ENCODE data around the gene MLC1.

MLC1 gene

GRCh38 chr22:50085211-50085972, at the start of gene MLC1:
MLC1 (minus strand) TSS chr22:50085426; CDS start chr22:50084902, 524 bp downstream.
- Mint-ChIP-seq H3K27me3 (ENCODE audit: low read depth) (peaks cover 14% of the 10 kb centered on the region), H3K9me3 (no peaks in the 10 kb centered on the region), H3K4me3 (peak within 1 kb of the TSS; percentile 67), H3K4me1 (ENCODE audit: low read depth) (peaks cover 8% of the 10 kb centered on the region), H3K36me3 (ENCODE audit: low read depth) (peaks cover 5% of the 10 kb centered on the region), H3K27ac (no peak within 1 kb of the TSS)
- no peak for DNase-seq (ENCODE audit: low spot score)

- Mint-ChIP-seq H3K9me3 (no peaks in the 10 kb centered on the region), H3K4me3 (no peak overlapping the region), H3K27me3 (ENCODE audit: low read depth) (peaks cover 32% of the 10 kb centered on the region), H3K4me1 (ENCODE audit: low read depth) (no peaks in the 10 kb centered on the region), H3K36me3 (ENCODE audit: low read depth) (no peaks in the 10 kb centered on the region), H3K27ac (no peak overlapping the region)
- no peak for DNase-seq (ENCODE audit: low spot score)
These were observed 49.3 kb upstream of the MLC1 start for GRCh38 chr22:50134481-50134880.

GRCh38 chr22:50131894-50132293, 46.7 kb upstream of the MLC1 start:
- H3K4me1 Mint-ChIP-seq (ENCODE audit: low read depth) = no peaks in the 10 kb centered on the region
- H3K36me3 Mint-ChIP-seq (ENCODE audit: low read depth) = no peaks in the 10 kb centered on the region
- no peak for DNase-seq (ENCODE audit: low spot score)
- H3K27ac Mint-ChIP-seq = no peak overlapping the region
- H3K27me3 Mint-ChIP-seq (ENCODE audit: low read depth) = peaks cover 32% of the 10 kb centered on the region
- H3K4me3 Mint-ChIP-seq = no peak overlapping the region
- no peaks in the 10 kb centered on the region for H3K9me3 Mint-ChIP-seq

GRCh38 chr22:50129121-50129736, 44.0 kb upstream of the MLC1 start:
- DNase-seq (ENCODE audit: low spot score) = no peak
- no peaks in the 10 kb centered on the region for H3K4me1 Mint-ChIP-seq (ENCODE audit: low read depth)
- no peak overlapping the region for H3K27ac Mint-ChIP-seq
- no peaks in the 10 kb centered on the region for H3K36me3 Mint-ChIP-seq (ENCODE audit: low read depth)
- peaks cover 21% of the 10 kb centered on the region for H3K27me3 Mint-ChIP-seq (ENCODE audit: low read depth)
- H3K4me3 Mint-ChIP-seq = no peak overlapping the region
- H3K9me3 Mint-ChIP-seq = peaks cover under 1% of the 10 kb centered on the region

GRCh38 chr22:50125029-50125428, 39.8 kb upstream of the MLC1 start:
- no peak for DNase-seq (ENCODE audit: low spot score)
- Mint-ChIP-seq H3K4me1 (ENCODE audit: low read depth) (no peaks in the 10 kb centered on the region), H3K9me3 (peaks cover 6% of the 10 kb centered on the region), H3K4me3 (no peak overlapping the region), H3K27me3 (ENCODE audit: low read depth) (peaks cover 14% of the 10 kb centered on the region), H3K36me3 (ENCODE audit: low read depth) (no peaks in the 10 kb centered on the region), H3K27ac (no peak overlapping the region)

GRCh38 chr22:50123119-50123518, 37.9 kb upstream of the MLC1 start:
- Mint-ChIP-seq H3K27me3 (ENCODE audit: low read depth) (peaks cover 11% of the 10 kb centered on the region), H3K9me3 (peaks cover 6% of the 10 kb centered on the region), H3K4me1 (ENCODE audit: low read depth) (no peaks in the 10 kb centered on the region), H3K36me3 (ENCODE audit: low read depth) (no peaks in the 10 kb centered on the region), H3K4me3 (no peak overlapping the region), H3K27ac (no peak overlapping the region)
- DNase-seq (ENCODE audit: low spot score) = no peak

GRCh38 chr22:50121202-50121740, 36.0 kb upstream of the MLC1 start:
- Mint-ChIP-seq H3K9me3 (peaks cover 6% of the 10 kb centered on the region), H3K36me3 (ENCODE audit: low read depth) (no peaks in the 10 kb centered on the region), H3K4me1 (ENCODE audit: low read depth) (no peaks in the 10 kb centered on the region), H3K4me3 (no peak overlapping the region), H3K27me3 (ENCODE audit: low read depth) (peaks cover 11% of the 10 kb centered on the region), H3K27ac (no peak overlapping the region)
- DNase-seq (ENCODE audit: low spot score) = no peak

- no peak for DNase-seq (ENCODE audit: low spot score)
- Mint-ChIP-seq H3K27ac (no peak overlapping the region), H3K4me1 (ENCODE audit: low read depth) (no peaks in the 10 kb centered on the region), H3K36me3 (ENCODE audit: low read depth) (no peaks in the 10 kb centered on the region), H3K4me3 (no peak overlapping the region), H3K27me3 (ENCODE audit: low read depth) (peaks cover 11% of the 10 kb centered on the region), H3K9me3 (peaks cover 6% of the 10 kb centered on the region)
These were observed 34.6 kb upstream of the MLC1 start for GRCh38 chr22:50119768-50120251.

GRCh38 chr22:50119169-50119767, 34.0 kb upstream of the MLC1 start:
- peaks cover 6% of the 10 kb centered on the region for H3K9me3 Mint-ChIP-seq

GRCh38 chr22:50118557-50119168, 33.4 kb upstream of the MLC1 start:
- Mint-ChIP-seq H3K4me1 (ENCODE audit: low read depth) (no peaks in the 10 kb centered on the region), H3K27me3 (ENCODE audit: low read depth) (peaks cover 11% of the 10 kb centered on the region), H3K9me3 (no peaks in the 10 kb centered on the region), H3K4me3 (no peak overlapping the region), H3K27ac (no peak overlapping the region), H3K36me3 (ENCODE audit: low read depth) (no peaks in the 10 kb centered on the region)
- no peak for DNase-seq (ENCODE audit: low spot score)

More at GRCh38 chr22:50119169-50119767, 34.0 kb upstream of the MLC1 start:
- Mint-ChIP-seq H3K27ac (no peak overlapping the region), H3K4me3 (no peak overlapping the region), H3K36me3 (ENCODE audit: low read depth) (no peaks in the 10 kb centered on the region), H3K4me1 (ENCODE audit: low read depth) (no peaks in the 10 kb centered on the region), H3K27me3 (ENCODE audit: low read depth) (peaks cover 11% of the 10 kb centered on the region)
- DNase-seq (ENCODE audit: low spot score) = no peak

GRCh38 chr22:50118129-50118528, 32.9 kb upstream of the MLC1 start:
- no peaks in the 10 kb centered on the region for H3K9me3 Mint-ChIP-seq
- no peak for DNase-seq (ENCODE audit: low spot score)
- no peaks in the 10 kb centered on the region for H3K4me1 Mint-ChIP-seq (ENCODE audit: low read depth)
- H3K4me3 Mint-ChIP-seq = no peak overlapping the region
- H3K27ac Mint-ChIP-seq = no peak overlapping the region
- no peaks in the 10 kb centered on the region for H3K36me3 Mint-ChIP-seq (ENCODE audit: low read depth)
- peaks cover 11% of the 10 kb centered on the region for H3K27me3 Mint-ChIP-seq (ENCODE audit: low read depth)

GRCh38 chr22:50117168-50117762, 32.0 kb upstream of the MLC1 start:
- Mint-ChIP-seq H3K27me3 (ENCODE audit: low read depth) (peaks cover 9% of the 10 kb centered on the region), H3K36me3 (ENCODE audit: low read depth) (no peaks in the 10 kb centered on the region), H3K4me3 (no peak overlapping the region), H3K9me3 (no peaks in the 10 kb centered on the region), H3K4me1 (ENCODE audit: low read depth) (peaks cover 7% of the 10 kb centered on the region), H3K27ac (no peak overlapping the region)
- no peak for DNase-seq (ENCODE audit: low spot score)

GRCh38 chr22:50115693-50116092, 30.5 kb upstream of the MLC1 start:
- Mint-ChIP-seq H3K4me1 (ENCODE audit: low read depth) (peaks cover 14% of the 10 kb centered on the region), H3K4me3 (no peak overlapping the region), H3K27me3 (ENCODE audit: low read depth) (peaks cover 5% of the 10 kb centered on the region), H3K36me3 (ENCODE audit: low read depth) (no peaks in the 10 kb centered on the region), H3K27ac (no peak overlapping the region), H3K9me3 (no peaks in the 10 kb centered on the region)
- DNase-seq (ENCODE audit: low spot score) = no peak
